SH-SY5Y (cell line): ENCODE measurements around the gene SFXN5.

Source experiments
- GATA2 ChIP-seq: IDR thresholded peaks from 2 replicates; pipeline ENCODE4 v1.6.1; 2011; ENCODE audit warnings: mild to moderate bottlenecking, low read depth, low read length
- GATA3 ChIP-seq: IDR thresholded peaks from 2 replicates; pipeline ENCODE4 v1.6.1; 2011; ENCODE audit warnings: low read depth, mild to moderate bottlenecking, low read length, moderate library complexity

DNA sequence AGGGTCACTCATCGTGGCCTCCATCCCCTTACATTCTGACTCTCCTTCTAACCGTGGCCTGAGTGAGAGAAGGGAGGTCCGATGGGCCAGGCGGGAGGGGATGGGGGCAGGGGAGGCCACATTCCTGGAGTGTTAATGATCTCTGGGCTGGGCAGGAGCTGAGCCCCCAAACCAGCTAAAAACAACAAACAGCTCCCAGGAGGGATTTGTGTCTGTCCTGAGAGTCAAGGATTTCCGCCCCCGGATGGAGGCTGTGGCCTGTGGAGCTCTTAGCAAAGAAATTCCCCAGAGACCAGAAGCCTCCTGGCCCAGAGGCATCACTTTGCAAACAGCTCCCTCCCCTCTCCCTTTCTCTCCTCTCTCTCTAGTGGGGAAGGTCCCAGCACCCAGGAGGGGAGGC lies 130.7 kb downstream of the SFXN5 start:
- TF ChIP-seq GATA2 (no peak), GATA3 (no peak)
